ENCODE data around the gene TMEM225B. TPM values are rescaled to one million over a fixed set of nuclear protein-coding genes. Genes with fewer than 3 reads are reported as not detected.
"Not testable (repeated sequence)": the region's sequence is repeated elsewhere in the genome, so short reads cannot be mapped to it uniquely, and the experiment has no call there.

TMEM225B gene
- total and polyA plus RNA-seq, 5 experiments from 2014 or later: 2.3 to 3.4 (median 2.7) TPM

DNA sequence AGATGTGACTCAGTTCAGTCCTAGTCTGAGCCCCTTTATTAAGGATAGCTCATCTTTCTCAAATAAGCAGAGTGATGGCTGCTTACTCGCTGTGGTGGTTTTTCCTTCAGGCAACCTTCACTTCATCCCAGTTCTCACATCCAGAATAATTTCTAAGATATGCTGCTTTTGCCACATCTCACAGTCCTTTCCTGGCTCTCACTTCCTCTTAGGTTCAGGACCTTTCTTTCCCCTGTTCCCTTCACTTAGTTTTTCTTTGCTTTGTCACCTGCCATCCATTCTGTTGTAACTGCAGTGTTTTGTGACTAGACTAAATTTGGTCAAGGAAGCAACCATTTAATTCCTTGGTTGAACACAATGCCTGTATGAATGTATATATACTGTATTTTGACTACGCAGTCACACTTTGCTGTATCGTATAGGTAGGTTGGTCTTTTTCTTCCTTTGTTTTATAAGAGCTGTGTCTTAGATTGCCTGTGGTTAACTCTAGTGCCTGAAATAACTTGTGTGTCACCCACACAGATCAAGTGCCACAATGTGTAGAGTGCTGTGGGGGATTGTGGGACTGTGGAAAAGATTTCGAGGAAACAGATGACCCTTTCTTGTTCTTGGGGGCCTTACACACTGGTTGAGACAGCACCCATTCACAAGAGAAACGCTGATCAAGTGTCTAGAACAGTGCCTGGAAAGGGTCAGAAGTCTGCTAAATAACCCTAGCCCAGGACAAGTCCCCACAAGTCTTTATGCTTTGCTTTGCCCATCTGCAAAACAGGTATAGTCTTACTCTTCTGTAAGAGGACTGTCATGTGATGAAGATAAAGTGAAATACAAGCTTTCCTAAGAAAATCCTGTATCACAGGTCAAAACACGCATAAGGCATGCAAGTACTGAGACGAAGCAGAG is 37.0 kb upstream of the TMEM225B start:
- POLR2A ChIA-PET: interaction anchor here (0.6 to 2.0 kb wide), 3 partner anchors 62 to 1037 kb away, joined by 3 to 5 read pairs (median 3); partner anchors contain the start of genes CPSF4 and PTCD1
- Mint-ChIP-seq H3K27ac (peak overlapping the region; percentile 32 to 100 (median 88)), H3K9me3 (no peaks in the 10 kb centered on the region), H3K4me1 (peaks cover 35 to 66% (median 62%) of the 10 kb centered on the region in 4 donors), H3K27me3 (no peaks in the 10 kb centered on the region), H3K4me3 (peak overlapping the region; percentile 19 to 100 (median 66)), H3K36me3 (peaks cover 0 to 68% (median 7%) of the 10 kb centered on the region in 3 donors)
- ATAC-seq: no peak
- DNase-seq: no peak

DNA sequence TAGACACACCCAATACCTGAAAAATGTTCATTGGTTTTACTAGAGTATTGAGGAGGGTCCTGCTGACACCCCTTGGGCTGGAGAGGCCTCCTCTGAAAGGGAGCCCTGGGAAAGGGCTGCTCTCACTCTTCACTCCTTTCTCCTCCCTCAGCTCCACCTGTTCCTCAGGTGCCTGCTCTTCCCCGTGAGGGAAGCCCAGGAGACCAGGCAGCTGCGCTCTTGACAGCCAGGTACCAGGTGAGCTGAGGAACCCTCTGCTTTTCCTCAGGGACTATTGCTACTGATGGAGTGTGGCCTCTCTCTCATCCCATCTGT is 36.4 kb upstream of the TMEM225B start:
- Mint-ChIP-seq H3K9me3 (no peaks in the 10 kb centered on the region), H3K27me3 (no peaks in the 10 kb centered on the region), H3K4me1 (peaks cover 36 to 63% (median 62%) of the 10 kb centered on the region in 4 donors), H3K36me3 (peaks cover 0 to 69% (median 7%) of the 10 kb centered on the region in 3 donors), H3K4me3 (peak overlapping the region in 4 of 10 donors; percentile 12 to 56 (median 48)), H3K27ac (peak overlapping the region in 8 of 10 donors; percentile 6 to 100 (median 70))
- POLR2A ChIA-PET: interaction anchor here (0.6 kb wide), 1 partner anchor 1037 kb away, joined by 3 read pairs; no protein-coding TSS in a partner anchor
- DNase-seq (no peak), ATAC-seq (no peak)

DNA sequence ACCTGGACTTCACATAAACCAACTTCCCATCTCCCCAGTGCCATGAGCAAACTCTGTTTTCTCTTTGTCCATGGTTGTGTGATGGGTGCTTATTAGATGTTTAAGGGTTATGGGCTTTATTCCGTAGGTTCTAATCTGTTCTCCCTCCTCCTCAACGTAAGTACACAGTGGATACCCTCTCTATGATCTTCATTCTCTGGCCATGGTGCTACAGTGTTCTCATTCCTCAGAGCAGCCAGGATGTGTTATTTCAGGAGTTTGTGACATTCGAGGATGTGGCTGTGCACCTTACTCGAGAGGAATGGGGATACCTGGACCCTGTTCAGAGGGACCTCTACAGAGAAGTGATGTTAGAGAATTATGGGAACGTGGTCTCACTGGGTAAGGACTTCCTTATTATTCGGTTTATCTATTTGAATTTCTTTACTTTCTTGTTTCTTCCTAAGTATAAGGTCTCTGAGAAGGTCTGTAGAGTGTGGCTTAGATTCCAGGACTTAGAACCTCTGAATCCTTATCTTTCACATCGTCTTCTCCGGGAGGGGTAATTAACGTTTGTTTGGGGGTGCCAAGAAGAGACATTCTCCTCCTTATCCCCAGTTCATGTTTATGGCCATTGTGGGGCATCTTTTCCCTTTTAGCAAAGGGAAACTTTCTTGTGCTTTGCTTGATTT is 35.8 kb upstream of the TMEM225B start:
- peaks cover 34 to 58% (median 57%) of the 10 kb centered on the region in 4 donors for H3K4me1 Mint-ChIP-seq
- no peak for ATAC-seq
- peaks cover 0 to 68% (median 6%) of the 10 kb centered on the region in 3 donors for H3K36me3 Mint-ChIP-seq
- POLR2A ChIA-PET: interaction anchor here (0.6 kb wide), 1 partner anchor 1036 kb away, joined by 3 read pairs; no protein-coding TSS in a partner anchor
- peak overlapping the region in 5 of 10 donors; percentile 20 to 56 (median 52) for H3K4me3 Mint-ChIP-seq
- no peaks in the 10 kb centered on the region for H3K27me3 Mint-ChIP-seq
- no peak for DNase-seq
- no peaks in the 10 kb centered on the region for H3K9me3 Mint-ChIP-seq
- H3K27ac Mint-ChIP-seq: peak overlapping the region in 9 of 10 donors; percentile 6 to 90 (median 64)

DNA sequence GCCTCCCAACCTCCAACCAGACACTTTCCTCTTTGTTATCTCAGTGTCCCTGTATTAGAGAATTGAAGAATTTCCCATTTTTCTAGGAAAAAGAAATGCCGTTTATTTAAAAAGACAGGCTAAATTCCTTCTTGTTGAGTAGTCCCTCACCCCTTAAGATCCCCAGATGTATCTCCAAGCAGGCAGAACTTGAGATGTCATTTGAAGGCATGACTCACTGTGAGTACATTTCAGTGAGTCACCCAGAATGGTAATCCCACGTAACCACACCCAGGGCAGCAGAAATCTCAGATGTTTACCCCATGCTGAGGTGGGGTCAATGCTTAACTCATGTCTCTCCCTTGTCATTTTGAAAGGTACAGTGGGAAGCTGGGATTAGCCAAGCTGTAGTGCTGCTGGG is 35.2 kb upstream of the TMEM225B start:
- peaks cover 0 to 73% (median 4%) of the 10 kb centered on the region in 3 donors for H3K36me3 Mint-ChIP-seq
- ATAC-seq: no peak
- no peaks in the 10 kb centered on the region for H3K9me3 Mint-ChIP-seq
- H3K4me3 Mint-ChIP-seq: peak overlapping the region in 3 of 10 donors; percentile 25 to 53 (median 52)
- H3K4me1 Mint-ChIP-seq: peaks cover 32 to 54% (median 52%) of the 10 kb centered on the region in 4 donors
- H3K27ac Mint-ChIP-seq: peak overlapping the region in 6 of 10 donors; percentile 21 to 90 (median 52)
- H3K27me3 Mint-ChIP-seq: no peaks in the 10 kb centered on the region
- peak in 1 of 10 donors; percentile 21 for DNase-seq
- POLR2A ChIA-PET: no interaction called here

DNA sequence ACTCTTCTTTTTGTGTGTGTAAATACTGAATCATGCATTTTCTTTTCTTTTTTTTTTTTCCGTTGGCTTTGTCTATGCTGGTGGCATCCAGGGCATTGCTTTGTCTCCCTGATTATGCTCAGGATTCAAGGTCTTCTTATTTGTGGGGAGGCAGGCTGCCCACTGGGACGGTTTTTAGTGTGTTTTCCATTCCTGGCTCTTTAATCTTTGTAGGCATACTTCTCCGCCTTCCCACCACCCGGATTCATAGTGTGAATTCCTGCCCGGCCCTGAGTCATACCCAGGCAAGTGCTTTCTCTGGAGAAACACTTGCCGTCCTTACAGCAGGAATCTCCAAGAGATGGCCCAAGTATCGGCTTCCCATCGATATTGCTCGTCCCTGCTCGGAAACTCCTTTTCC is 34.4 kb upstream of the TMEM225B start:
- H3K27me3 Mint-ChIP-seq: no peaks in the 10 kb centered on the region
- H3K4me3 Mint-ChIP-seq: peak overlapping the region in 1 of 10 donors; percentile 41
- ATAC-seq: no peak
- no peaks in the 10 kb centered on the region for H3K9me3 Mint-ChIP-seq
- H3K27ac Mint-ChIP-seq: peak overlapping the region in 7 of 10 donors; percentile 15 to 80 (median 55)
- DNase-seq: no peak
- peaks cover 30 to 52% (median 45%) of the 10 kb centered on the region in 4 donors for H3K4me1 Mint-ChIP-seq
- peaks cover 0 to 67% (median 4%) of the 10 kb centered on the region in 3 donors for H3K36me3 Mint-ChIP-seq
- POLR2A ChIA-PET: no interaction called here

DNA sequence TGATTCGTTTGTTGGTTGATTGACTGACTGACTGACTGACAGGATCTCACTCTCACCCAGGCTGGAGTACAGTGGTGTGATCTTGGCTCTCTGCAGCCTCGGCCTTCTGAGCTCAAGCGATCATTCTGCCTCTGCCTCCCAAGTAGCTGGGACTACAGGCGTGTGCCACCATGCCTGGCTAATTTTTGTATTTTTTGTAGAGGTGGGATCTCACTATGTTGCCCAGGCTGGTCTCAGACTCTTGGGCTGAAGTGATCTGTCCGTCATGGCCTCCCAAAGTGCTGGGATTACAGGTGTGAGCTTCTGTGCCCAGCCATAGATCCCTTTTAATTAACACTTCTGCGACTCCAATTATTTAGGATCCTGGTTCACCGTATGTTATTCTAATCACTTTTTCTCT is 29.3 kb upstream of the TMEM225B start:
- H3K27ac Mint-ChIP-seq: peak overlapping the region in 2 of 10 donors; percentile 21 to 29
- POLR2A ChIA-PET, H3K27me3 Mint-ChIP-seq, DNase-seq, H3K9me3 Mint-ChIP-seq, ATAC-seq, H3K4me3 Mint-ChIP-seq: not testable (repeated sequence)
- peaks cover 10 to 27% (median 20%) of the 10 kb centered on the region in 4 donors for H3K4me1 Mint-ChIP-seq
- H3K36me3 Mint-ChIP-seq: peaks cover 5 to 77% (median 15%) of the 10 kb centered on the region in 3 donors

DNA sequence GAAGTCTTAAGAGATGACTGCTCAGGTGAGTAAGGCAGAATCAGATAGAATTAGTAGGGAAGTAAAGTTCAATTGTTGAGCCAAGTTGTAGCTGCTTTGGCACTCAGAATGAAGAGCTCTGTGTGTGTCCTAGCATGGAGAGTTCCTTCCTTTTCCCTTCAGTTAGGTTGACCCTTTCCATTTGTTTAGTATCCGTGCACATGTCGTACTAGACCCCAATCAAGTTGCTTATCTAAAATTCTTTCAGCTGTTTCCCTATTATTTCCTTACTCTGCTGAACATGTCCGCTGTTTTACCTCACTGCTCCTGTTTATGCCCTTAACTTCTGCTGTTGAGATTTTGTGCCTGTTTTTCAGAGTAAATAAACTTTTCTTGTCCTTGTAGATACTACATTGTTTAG is 26.3 kb upstream of the TMEM225B start:
- Mint-ChIP-seq H3K27me3 (no peaks in the 10 kb centered on the region), H3K9me3 (no peaks in the 10 kb centered on the region), H3K4me3 (no peak overlapping the region), H3K36me3 (peaks cover 5 to 57% (median 14%) of the 10 kb centered on the region in 3 donors), H3K4me1 (peaks cover 2 to 16% (median 5%) of the 10 kb centered on the region in 4 donors), H3K27ac (peak overlapping the region in 8 of 10 donors; percentile 1 to 88 (median 16))
- DNase-seq (no peak), ATAC-seq (no peak)
- POLR2A ChIA-PET: no interaction called here

DNA sequence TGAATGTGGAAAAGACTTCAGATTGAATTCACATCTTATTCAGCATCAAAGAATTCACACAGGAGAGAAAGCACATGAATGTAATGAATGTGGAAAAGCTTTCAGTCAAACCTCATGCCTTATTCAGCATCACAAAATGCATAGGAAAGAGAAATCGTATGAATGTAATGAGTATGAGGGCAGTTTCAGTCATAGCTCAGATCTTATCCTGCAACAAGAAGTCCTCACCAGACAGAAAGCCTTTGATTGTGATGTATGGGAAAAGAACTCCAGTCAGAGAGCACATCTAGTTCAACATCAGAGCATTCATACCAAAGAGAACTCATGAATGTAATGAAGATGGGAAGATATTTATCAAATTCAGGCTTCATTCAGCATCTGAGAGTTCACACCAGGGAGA is 24.8 kb upstream of the TMEM225B start:
- H3K27me3 Mint-ChIP-seq: no peaks in the 10 kb centered on the region
- ATAC-seq (no peak), DNase-seq (no peak)
- no peaks in the 10 kb centered on the region for H3K9me3 Mint-ChIP-seq
- POLR2A ChIA-PET: no interaction called here
- peaks cover 2 to 16% (median 5%) of the 10 kb centered on the region in 4 donors for H3K4me1 Mint-ChIP-seq
- H3K27ac Mint-ChIP-seq: peak overlapping the region in 3 of 10 donors; percentile 29 to 55 (median 53)
- no peak overlapping the region for H3K4me3 Mint-ChIP-seq
- H3K36me3 Mint-ChIP-seq: peaks cover 5 to 51% (median 14%) of the 10 kb centered on the region in 3 donors

DNA sequence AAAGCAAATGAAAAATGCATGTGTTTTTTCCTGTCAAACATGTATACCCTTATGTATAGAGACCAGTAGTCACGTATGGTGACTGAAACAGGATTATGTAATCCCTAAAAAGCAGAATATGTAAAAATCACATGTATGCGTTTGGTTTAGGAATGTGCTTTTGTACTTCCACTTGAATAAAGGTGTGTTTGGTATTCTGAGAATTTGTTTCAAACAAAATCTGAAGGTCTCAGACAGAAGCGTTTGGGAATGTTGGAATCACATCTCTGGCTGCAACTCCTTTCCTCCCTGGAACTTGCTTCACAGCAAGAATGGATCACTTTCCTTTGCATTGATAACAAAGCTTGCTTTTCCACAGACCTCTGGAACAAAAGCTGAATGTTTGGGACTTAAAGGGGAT is 21.8 kb upstream of the TMEM225B start:
- peaks cover 5 to 28% (median 14%) of the 10 kb centered on the region in 3 donors for H3K36me3 Mint-ChIP-seq
- no peak overlapping the region for H3K4me3 Mint-ChIP-seq
- no peak for DNase-seq
- POLR2A ChIA-PET: no interaction called here
- no peak for ATAC-seq
- peaks cover 0 to 2% (median 0%) of the 10 kb centered on the region in 5 donors for H3K27me3 Mint-ChIP-seq
- no peaks in the 10 kb centered on the region for H3K9me3 Mint-ChIP-seq
- H3K4me1 Mint-ChIP-seq: peaks cover 8 to 22% (median 14%) of the 10 kb centered on the region in 4 donors
- H3K27ac Mint-ChIP-seq: peak overlapping the region in 4 of 10 donors; percentile 20 to 46 (median 26)

DNA sequence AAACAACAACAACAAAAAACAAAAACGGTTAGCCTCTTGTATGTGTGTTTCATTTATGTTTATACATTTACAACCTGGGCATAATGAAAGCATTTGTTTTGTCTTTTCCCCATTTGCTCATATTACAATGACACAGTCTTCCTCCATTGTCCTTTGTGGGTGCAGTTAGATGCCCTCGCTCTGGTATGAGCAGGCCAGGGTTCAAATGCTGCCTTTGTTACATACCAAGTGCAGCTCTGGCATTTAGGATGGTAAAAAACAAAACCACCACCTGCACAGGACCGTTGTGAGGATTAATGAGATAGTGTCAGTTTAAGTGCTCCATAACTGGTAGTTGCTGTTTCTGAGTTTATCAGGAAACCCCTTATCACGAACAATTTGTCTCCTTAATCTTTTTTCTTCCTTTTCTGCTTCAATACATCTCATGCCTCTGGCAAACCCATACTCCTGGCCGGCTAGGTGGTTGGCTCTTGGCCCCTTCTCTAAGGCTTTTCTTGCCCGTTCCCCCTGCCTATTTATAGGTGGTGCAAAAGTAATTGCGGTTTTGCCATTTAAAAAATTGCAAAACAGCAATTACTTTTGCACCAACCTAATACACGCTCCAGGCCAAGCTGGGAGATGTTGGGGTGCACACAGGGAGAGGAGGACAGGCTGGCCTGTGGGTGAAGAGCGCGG is 18.6 kb upstream of the TMEM225B start:
- peaks cover 0 to 2% (median 0%) of the 10 kb centered on the region in 5 donors for H3K27me3 Mint-ChIP-seq
- H3K4me1 Mint-ChIP-seq: peaks cover 6 to 19% (median 15%) of the 10 kb centered on the region in 4 donors
- peak overlapping the region; percentile 87 to 98 (median 94) for H3K4me3 Mint-ChIP-seq
- POLR2A ChIA-PET: interaction anchor here (0.6 to 4.9 kb wide), 5 partner anchors 21 to 169 kb away, joined by 4 to 37 read pairs (median 6); partner anchors contain the start of genes ZNF394, ZNF655 and ZSCAN25
- no peaks in the 10 kb centered on the region for H3K9me3 Mint-ChIP-seq
- H3K36me3 Mint-ChIP-seq: no peaks in the 10 kb centered on the region
- peak overlapping the region; percentile 68 to 96 (median 82) for H3K27ac Mint-ChIP-seq
- ATAC-seq (no peak), DNase-seq (no peak)

DNA sequence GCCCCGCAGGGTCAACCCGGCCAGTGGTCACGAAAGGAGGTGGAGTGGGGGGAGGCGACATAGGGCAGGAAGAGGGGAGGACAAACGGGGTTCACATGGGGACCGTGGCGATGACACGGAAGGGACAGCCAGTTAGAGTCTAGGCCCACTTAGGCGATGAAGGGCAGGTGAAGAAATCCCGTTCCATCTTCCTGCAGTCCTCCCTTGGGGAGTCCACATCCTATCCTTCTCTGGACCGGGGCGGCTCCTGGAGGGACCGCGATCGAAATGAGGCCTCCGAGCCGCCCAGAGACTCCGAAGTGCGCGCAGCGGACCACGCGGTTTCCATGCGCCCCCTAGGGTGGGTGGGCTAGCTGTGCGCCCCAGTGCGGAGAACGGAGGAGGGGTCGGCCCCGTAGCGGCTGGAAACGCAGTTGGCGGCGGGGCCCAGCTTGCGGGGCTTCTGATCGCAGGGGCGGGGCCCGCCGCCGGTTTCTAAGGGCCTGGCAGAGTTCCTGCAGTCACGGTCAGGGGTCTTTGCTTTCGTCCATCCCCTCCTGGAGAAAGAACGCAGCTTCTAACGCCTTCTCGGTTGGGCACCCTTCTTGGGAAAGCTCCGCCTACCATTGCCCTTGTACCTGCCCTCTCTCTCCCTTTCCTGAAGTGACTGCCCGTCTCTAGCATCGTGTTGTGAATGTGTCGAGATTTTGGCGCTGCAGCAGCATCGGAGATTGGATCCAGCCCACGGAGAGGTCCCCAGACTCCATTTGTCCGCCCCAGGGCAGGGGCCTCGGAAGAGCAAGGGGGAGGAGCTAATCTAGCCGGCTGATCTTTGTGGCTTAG is 17.9 kb upstream of the TMEM225B start:
- peaks cover 6 to 19% (median 15%) of the 10 kb centered on the region in 4 donors for H3K4me1 Mint-ChIP-seq
- ATAC-seq (peak; percentile 92), DNase-seq (peak; percentile 51 to 84 (median 65))
- H3K36me3 Mint-ChIP-seq: no peaks in the 10 kb centered on the region
- H3K27ac Mint-ChIP-seq: peak overlapping the region; percentile 80 to 96 (median 94)
- H3K27me3 Mint-ChIP-seq: peaks cover 0 to 2% (median 0%) of the 10 kb centered on the region in 5 donors
- peak overlapping the region; percentile 87 to 98 (median 94) for H3K4me3 Mint-ChIP-seq
- H3K9me3 Mint-ChIP-seq: no peaks in the 10 kb centered on the region
- POLR2A ChIA-PET: interaction anchor here (0.6 to 4.9 kb wide), 9 partner anchors 22 to 170 kb away, joined by 3 to 37 read pairs (median 4); partner anchors contain the start of genes FAM200A, ZKSCAN5, ZNF394 and ZNF655

All from naive thymus-derived CD8-positive, alpha-beta T cell (primary cell).